ENCODE measurements around the gene PLEKHA5. TPM values are rescaled to one million over a fixed set of nuclear protein-coding genes. Genes with fewer than 3 reads are reported as not detected.

PLEKHA5 gene
- total and polyA plus RNA-seq, 3 experiments from 2014 or later = 5.5 to 8.6 (median 5.7) TPM

DNA sequence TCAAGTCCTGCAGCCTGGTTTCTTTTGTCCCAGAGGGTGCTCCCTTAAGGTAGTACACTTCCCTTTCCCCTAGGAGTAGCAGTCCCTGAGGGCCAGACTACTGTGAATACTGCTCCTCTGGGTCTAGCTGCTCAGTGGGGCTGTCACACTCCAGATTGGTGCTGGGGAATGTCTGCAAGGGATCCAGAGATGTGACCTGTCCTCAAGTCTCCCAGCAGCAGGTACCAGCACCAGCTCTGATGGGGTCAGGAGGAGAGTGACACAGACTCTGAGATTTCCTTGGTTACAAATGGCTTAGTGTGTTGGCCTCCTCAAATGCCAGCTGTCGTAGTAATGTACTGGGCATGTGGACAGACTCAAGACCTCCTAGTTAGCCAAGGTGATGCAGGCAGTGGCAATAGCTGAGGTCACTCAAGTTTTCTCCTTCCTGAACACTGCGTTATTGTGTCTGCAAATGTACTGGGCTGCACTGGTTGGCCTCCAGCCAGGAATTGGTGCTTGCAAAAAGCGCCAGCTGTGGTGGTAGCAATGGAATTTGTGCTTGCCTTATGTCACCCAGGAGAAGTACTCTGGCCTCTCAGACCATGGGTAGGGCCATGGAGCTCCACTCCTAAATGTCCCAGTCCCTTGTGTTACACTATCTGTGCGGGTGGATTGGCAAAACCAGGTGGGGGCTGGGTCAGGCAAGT, 273.4 kb downstream of the PLEKHA5 start:
- Histone ChIP-seq H3K4me1 (ENCODE audit: insufficient read depth, low read length) (peaks cover 24% of the 10 kb centered on the region), H3K27me3 (ENCODE audit: insufficient read depth, low read length, poor library complexity, severe bottlenecking) (no peaks in the 10 kb centered on the region), H3K27ac (ENCODE audit: low read depth, low read length) (no peak overlapping the region), H3K4me3 (ENCODE audit: low read length) (no peak overlapping the region), H3K9me3 (ENCODE audit: low read length) (no peaks in the 10 kb centered on the region), H3K36me3 (ENCODE audit: insufficient read depth, low read length) (no peaks in the 10 kb centered on the region)
- Mint-ChIP-seq H3K27ac (peak overlapping the region in 1 of 8 donors; percentile 22), H3K9me3 (peaks cover 6 to 12% (median 8%) of the 10 kb centered on the region in 5 donors), H3K36me3 (peaks cover 0 to 11% (median 0%) of the 10 kb centered on the region in 3 donors), H3K27me3 (no peaks in the 10 kb centered on the region), H3K4me3 (peak overlapping the region in 1 of 7 donors; percentile 28), H3K4me1 (peaks cover 11 to 23% (median 22%) of the 10 kb centered on the region in 3 donors)
- CTCF ChIA-PET = no interaction called here
- no peak for DNase-seq
- POLR2A ChIA-PET = no interaction called here

DNA sequence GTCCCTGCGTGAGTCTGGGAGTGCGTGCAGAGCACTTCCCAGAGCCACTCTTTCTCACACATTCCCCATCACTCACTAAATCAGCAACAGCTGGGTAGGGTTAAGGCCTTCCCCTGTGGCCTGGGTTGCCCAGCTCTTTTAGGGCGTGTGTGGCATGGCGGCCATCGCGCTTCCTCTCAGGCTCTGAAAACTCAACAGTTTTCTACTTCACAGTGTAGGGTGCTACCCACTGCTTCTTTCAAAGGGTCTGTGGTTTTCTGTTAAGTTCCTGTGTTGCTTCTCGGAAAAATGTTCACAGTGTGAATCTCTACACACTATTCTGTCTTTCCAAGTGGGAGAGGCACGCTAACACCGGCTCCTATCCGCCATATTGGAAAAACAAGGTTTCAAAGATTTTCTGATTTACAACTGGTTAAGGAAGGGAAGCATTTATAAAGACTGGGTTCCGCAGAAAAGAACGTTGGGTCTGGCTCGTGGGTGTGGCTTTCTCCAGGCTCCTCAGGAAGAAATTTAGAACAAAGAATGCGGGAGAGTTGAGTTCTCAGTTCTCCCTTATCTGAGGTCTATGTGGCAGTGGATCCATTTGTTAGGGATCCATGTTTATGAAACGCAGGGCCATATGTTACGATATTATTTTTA, 274.8 kb downstream of the PLEKHA5 start:
- Histone ChIP-seq H3K27ac (ENCODE audit: low read depth, low read length) (no peak overlapping the region), H3K9me3 (ENCODE audit: low read length) (no peaks in the 10 kb centered on the region), H3K4me3 (ENCODE audit: low read length) (peak overlapping the region; percentile 54), H3K27me3 (ENCODE audit: insufficient read depth, low read length, poor library complexity, severe bottlenecking) (no peaks in the 10 kb centered on the region), H3K4me1 (ENCODE audit: insufficient read depth, low read length) (peaks cover 24% of the 10 kb centered on the region), H3K36me3 (ENCODE audit: insufficient read depth, low read length) (no peaks in the 10 kb centered on the region)
- Mint-ChIP-seq H3K27ac (peak overlapping the region in 7 of 8 donors; percentile 70 to 97 (median 91)), H3K4me1 (peaks cover 11 to 23% (median 22%) of the 10 kb centered on the region in 3 donors), H3K9me3 (peaks cover 6 to 12% (median 8%) of the 10 kb centered on the region in 5 donors), H3K4me3 (peak overlapping the region in 6 of 7 donors; percentile 52 to 82 (median 72)), H3K27me3 (no peaks in the 10 kb centered on the region), H3K36me3 (peaks cover 0 to 11% (median 0%) of the 10 kb centered on the region in 3 donors)
- ChIA-PET POLR2A (no interaction called here), CTCF (no interaction called here)
- DNase-seq = peak; percentile 3 to 54 (median 29)

DNA sequence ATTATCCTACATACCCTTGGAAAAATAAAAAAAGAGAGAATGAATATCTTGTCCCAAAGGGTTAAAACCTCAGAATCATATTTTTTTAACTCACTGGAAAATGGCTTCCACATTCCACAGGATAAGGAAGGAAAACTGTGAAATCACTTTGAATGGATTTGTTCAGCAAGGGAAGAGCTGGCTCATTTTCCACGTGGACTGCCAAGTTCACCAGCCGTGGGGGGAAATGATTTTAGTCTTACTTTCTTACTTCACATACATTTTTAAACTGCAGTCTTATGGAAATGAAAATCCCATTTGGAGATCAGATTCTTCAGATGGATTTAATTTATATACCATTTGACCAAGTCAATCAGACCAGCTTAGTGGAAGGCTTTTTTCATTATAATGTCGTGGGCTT, 279.8 kb downstream of the PLEKHA5 start:
- H3K36me3 Mint-ChIP-seq = peaks cover 0 to 6% (median 0%) of the 10 kb centered on the region in 3 donors
- DNase-seq = no peak
- no peaks in the 10 kb centered on the region for H3K27me3 ChIP-seq (ENCODE audit: insufficient read depth, low read length, poor library complexity, severe bottlenecking)
- peaks cover 2 to 7% (median 5%) of the 10 kb centered on the region in 5 donors for H3K9me3 Mint-ChIP-seq
- ChIA-PET POLR2A (interaction anchor here (0.7 kb wide), 1 partner anchor 139 kb away, joined by 3 read pairs; no protein-coding TSS in a partner anchor), CTCF (no interaction called here)
- peaks cover 0 to 2% of the 10 kb centered on the region in 2 donors for H3K27me3 Mint-ChIP-seq
- H3K9me3 ChIP-seq (ENCODE audit: low read length) = no peaks in the 10 kb centered on the region
- H3K36me3 ChIP-seq (ENCODE audit: insufficient read depth, low read length) = no peaks in the 10 kb centered on the region
- H3K4me3 Mint-ChIP-seq = no peak overlapping the region
- peaks cover 4 to 5% (median 4%) of the 10 kb centered on the region in 3 donors for H3K4me1 Mint-ChIP-seq
- peaks cover 6% of the 10 kb centered on the region for H3K4me1 ChIP-seq (ENCODE audit: insufficient read depth, low read length)
- no peak overlapping the region for H3K27ac ChIP-seq (ENCODE audit: low read depth, low read length)
- H3K27ac Mint-ChIP-seq = no peak overlapping the region
- H3K4me3 ChIP-seq (ENCODE audit: low read length) = no peak overlapping the region

DNA sequence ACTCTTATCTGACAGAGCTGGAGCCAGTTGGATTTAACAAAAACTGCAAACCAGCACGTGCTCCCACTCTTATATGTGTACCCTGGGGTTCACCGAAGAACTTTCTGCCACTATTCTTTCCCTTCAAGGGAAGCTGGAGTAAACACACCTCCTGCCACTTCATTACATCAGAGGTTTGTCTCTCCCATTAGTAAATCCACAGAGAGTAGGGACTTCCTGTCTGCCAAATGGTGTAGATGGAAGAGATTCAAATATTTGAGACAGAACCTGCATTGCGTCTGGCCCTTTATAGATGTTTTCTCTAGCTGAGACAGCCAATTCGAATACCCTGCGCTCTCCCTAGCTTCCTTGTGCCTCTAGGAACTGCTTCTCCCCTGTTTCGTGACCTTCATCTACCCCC, 280.7 kb downstream of the PLEKHA5 start:
- Histone ChIP-seq H3K9me3 (ENCODE audit: low read length) (no peaks in the 10 kb centered on the region), H3K27ac (ENCODE audit: low read depth, low read length) (no peak overlapping the region), H3K4me1 (ENCODE audit: insufficient read depth, low read length) (no peaks in the 10 kb centered on the region), H3K36me3 (ENCODE audit: insufficient read depth, low read length) (no peaks in the 10 kb centered on the region), H3K4me3 (ENCODE audit: low read length) (no peak overlapping the region), H3K27me3 (ENCODE audit: insufficient read depth, low read length, poor library complexity, severe bottlenecking) (no peaks in the 10 kb centered on the region)
- Mint-ChIP-seq H3K9me3 (peaks cover 0 to 4% (median 2%) of the 10 kb centered on the region in 5 donors), H3K36me3 (peaks cover 0 to 4% (median 0%) of the 10 kb centered on the region in 3 donors), H3K27me3 (peaks cover 0 to 2% of the 10 kb centered on the region in 2 donors), H3K4me1 (peaks cover 0 to 2% (median 0%) of the 10 kb centered on the region in 3 donors), H3K27ac (no peak overlapping the region), H3K4me3 (no peak overlapping the region)
- POLR2A ChIA-PET = no interaction called here
- CTCF ChIA-PET = interaction anchor here (1.5 kb wide), 1 partner anchor 13 kb away, joined by 3 read pairs; no protein-coding TSS in a partner anchor
- DNase-seq = no peak

DNA sequence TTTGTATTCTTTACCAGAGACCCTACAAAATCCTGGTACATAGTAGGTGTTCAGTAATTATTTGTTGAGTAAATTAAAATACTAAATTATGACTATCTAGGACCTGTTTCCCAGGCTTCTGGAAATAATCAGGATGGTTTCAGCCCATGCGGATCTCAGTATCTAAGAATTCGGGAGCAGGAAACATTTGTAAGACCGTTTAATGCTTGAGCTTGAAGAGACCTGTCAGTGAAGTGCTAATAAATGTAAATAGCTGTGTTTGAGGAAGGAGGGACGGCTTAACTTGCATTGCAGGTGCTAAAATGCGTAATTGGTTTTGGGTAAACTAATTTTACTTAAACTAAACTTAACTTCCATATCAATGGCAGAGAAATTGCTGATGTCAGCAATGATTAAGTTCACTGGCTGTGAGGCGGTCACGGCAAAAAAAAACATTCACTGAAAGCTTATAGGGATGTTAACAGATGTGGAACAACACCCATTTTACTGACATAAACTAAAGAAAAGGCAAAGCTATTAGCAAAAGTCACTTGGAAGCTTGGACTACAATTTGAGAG, 281.2 kb downstream of the PLEKHA5 start:
- Mint-ChIP-seq H3K27ac (no peak overlapping the region), H3K4me3 (no peak overlapping the region), H3K9me3 (peaks cover 0 to 3% (median 0%) of the 10 kb centered on the region in 5 donors), H3K36me3 (peaks cover 0 to under 1% (median 0%) of the 10 kb centered on the region in 3 donors), H3K4me1 (peaks cover 0 to 2% (median 0%) of the 10 kb centered on the region in 3 donors), H3K27me3 (peaks cover 0 to 2% of the 10 kb centered on the region in 2 donors)
- CTCF ChIA-PET = interaction anchor here (1.5 kb wide), 1 partner anchor 13 kb away, joined by 3 read pairs; no protein-coding TSS in a partner anchor
- POLR2A ChIA-PET = no interaction called here
- no peaks in the 10 kb centered on the region for H3K36me3 ChIP-seq (ENCODE audit: insufficient read depth, low read length)
- DNase-seq = no peak
- H3K4me3 ChIP-seq (ENCODE audit: low read length) = no peak overlapping the region
- no peak overlapping the region for H3K27ac ChIP-seq (ENCODE audit: low read depth, low read length)
- no peaks in the 10 kb centered on the region for H3K9me3 ChIP-seq (ENCODE audit: low read length)
- H3K4me1 ChIP-seq (ENCODE audit: insufficient read depth, low read length) = no peaks in the 10 kb centered on the region
- no peaks in the 10 kb centered on the region for H3K27me3 ChIP-seq (ENCODE audit: insufficient read depth, low read length, poor library complexity, severe bottlenecking)

DNA sequence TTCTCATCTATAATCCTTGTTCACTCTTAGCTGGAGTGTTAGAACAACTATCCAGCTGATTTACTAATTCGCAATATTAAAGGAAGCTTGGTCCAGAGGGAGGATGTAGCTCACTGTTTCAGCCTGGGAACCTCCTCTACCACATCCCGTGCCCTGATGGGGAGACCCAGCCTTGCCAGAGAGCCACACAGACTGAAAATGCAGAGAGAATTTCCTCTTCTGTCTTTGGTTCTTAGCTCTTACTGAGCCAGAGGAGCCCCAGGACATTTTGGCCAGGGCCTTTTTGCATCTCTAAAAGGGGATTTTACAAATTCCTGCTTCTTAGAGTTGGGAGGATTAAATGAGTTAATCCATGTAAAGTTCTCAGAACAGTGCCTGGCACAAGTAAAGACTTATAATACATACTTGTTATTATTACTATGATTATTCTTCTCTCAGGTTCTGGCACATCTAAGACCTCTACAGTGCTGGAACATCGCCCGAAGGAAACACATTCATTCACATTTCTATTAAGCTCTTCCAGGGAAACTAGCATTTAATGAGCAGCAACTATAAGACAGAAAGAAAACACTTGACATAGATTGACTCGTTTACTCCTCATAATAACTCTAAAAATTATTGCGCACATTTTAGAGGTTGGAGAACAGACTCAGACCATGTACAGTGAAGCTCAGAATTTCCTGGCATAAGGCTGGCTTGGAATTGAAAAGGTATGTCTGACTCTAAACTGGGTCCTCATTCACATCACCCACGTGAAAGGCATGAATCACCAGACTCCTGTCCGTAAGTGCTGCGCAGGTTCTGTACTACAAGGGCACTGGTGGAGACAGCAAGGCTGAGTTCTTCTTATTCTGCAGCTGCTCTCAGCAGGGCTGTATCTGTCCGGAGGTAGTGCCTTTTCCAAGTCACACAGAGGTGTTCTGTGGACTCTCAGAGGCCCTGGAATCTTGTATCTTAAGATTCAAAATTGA, 282.0 kb downstream of the PLEKHA5 start:
- no peak for DNase-seq
- Mint-ChIP-seq H3K36me3 (no peaks in the 10 kb centered on the region), H3K9me3 (peaks cover 0 to 2% (median 0%) of the 10 kb centered on the region in 5 donors), H3K4me1 (peaks cover 0 to 2% (median 0%) of the 10 kb centered on the region in 3 donors), H3K27me3 (peaks cover 0 to 2% of the 10 kb centered on the region in 2 donors), H3K4me3 (no peak overlapping the region), H3K27ac (peak overlapping the region in 1 of 8 donors; percentile 26)
- Histone ChIP-seq H3K9me3 (ENCODE audit: low read length) (no peaks in the 10 kb centered on the region), H3K27ac (ENCODE audit: low read depth, low read length) (no peak overlapping the region), H3K36me3 (ENCODE audit: insufficient read depth, low read length) (no peaks in the 10 kb centered on the region), H3K4me3 (ENCODE audit: low read length) (no peak overlapping the region), H3K4me1 (ENCODE audit: insufficient read depth, low read length) (no peaks in the 10 kb centered on the region), H3K27me3 (ENCODE audit: insufficient read depth, low read length, poor library complexity, severe bottlenecking) (no peaks in the 10 kb centered on the region)
- ChIA-PET POLR2A (no interaction called here), CTCF (interaction anchor here (1.5 kb wide), 1 partner anchor 14 kb away, joined by 3 read pairs; no protein-coding TSS in a partner anchor)

DNA sequence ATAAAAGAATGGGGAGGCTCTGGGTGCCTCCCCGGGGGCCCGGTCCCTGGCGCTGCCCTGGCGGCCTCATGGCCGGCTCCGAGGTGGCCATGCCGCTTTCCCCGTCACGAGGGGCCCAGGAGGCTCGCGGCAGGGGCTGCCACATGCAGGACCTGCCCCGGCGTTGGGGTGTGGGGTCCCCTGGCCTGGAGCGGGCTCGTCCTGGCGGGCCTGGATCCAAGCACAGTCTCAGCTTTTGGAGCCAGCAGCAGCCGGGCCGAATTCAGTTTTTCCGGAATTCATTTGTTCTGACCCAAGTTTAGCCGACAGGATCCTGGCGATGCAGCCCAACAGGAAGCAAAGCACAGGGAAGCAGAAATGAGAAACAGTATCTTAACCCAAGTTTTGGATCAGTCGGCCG, 283.3 kb downstream of the PLEKHA5 start:
- no peak for DNase-seq
- H3K36me3 ChIP-seq (ENCODE audit: insufficient read depth, low read length) = no peaks in the 10 kb centered on the region
- Mint-ChIP-seq H3K27me3 (peaks cover 0 to 2% of the 10 kb centered on the region in 2 donors), H3K4me1 (no peaks in the 10 kb centered on the region), H3K4me3 (no peak overlapping the region), H3K9me3 (no peaks in the 10 kb centered on the region), H3K36me3 (no peaks in the 10 kb centered on the region), H3K27ac (no peak overlapping the region)
- H3K27ac ChIP-seq (ENCODE audit: low read depth, low read length) = no peak overlapping the region
- ChIA-PET POLR2A (no interaction called here), CTCF (no interaction called here)
- no peaks in the 10 kb centered on the region for H3K4me1 ChIP-seq (ENCODE audit: insufficient read depth, low read length)
- no peak overlapping the region for H3K4me3 ChIP-seq (ENCODE audit: low read length)
- H3K9me3 ChIP-seq (ENCODE audit: low read length) = no peaks in the 10 kb centered on the region
- no peaks in the 10 kb centered on the region for H3K27me3 ChIP-seq (ENCODE audit: insufficient read depth, low read length, poor library complexity, severe bottlenecking)
